Fibroblast of skin of abdomen (primary cell): Measurements from ENCODE around the gene SLC1A3. TPM values are rescaled to one million over a fixed set of nuclear protein-coding genes. Genes with fewer than 3 reads are reported as not detected.
"Not testable (repeated sequence)": the region's sequence is repeated elsewhere in the genome, so short reads cannot be mapped to it uniquely, and the experiment has no call there.

Experiments
- DNase-seq: peaks from one replicate; pipeline ENCODE4 v3.0.0-alpha.2; 2013
- polyA plus RNA-seq, 2 experiments: library from polyadenylated mRNA; unstranded; fragments of 120-200 nt; gene quantifications; one replicate each; pipeline ENCODE4 v1.2.1, GENCODE V29; 2013; ENCODE audit not compliant: insufficient read length in 2 of 2

Gene SLC1A3
- 27.8 TPM for polyA plus RNA-seq (2013, experiment 1 of 2; ENCODE audit: insufficient read length)
- 25.2 TPM for polyA plus RNA-seq (2013, experiment 2 of 2; ENCODE audit: insufficient read length)

DNA sequence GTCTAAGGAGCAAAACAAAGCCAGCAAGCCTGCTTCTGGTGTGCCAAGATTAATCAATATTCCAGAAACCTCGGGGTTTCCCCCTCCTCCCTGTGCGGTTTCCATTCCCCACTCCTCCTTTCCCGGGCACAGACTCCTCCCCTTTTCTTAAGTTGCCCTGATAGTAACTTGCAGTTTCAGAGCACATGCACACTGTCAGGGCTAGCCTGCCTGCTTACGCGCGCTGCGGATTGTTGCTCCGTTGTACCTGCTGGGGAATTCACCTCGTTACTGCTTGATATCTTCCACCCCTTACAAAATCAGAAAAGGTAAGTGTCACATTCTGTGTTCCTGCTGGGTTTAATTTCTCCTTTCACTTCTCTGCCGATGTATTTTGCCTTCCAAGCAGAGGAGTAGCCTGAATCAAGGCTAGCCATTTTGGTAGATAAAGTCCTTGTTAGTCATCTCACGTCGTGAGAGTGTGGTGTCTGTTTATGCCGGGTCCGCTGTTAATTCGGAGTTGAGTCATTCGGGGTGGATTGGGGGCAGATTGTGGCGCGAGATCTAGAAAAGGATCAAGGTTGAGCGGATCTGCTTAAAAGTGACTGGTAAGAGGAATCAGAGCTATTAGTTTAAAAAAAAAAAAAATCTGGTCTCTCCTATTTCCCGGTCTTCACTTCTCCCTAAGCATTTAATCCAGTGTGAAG, at the start of gene SLC1A3:
Gene SLC1A3, plus strand, starts transcription at position 179 of the 686 bp plus-strand sequence. CDS start 1,818 bp downstream, outside the sequence.
- DNase-seq: peak; percentile 81

DNA sequence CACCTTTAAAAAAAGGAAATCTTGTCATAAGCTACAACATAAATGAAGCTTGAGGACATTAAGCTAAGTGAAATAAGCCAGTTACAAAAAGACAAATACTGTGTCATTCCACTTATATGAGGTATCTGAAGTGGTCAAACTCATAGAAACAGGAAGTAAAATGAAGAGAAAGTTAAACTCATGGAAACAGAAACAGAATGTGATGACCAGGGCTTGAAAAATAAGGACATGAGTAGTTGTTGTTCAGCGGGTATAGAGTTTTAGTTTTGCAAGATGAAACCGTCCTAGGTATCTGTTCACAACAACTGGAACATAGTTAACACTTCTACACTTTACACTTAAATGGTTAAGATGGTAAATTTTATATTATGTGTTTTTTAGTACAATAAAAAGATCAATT, 47.8 kb upstream of the SLC1A3 start:
- DNase-seq: no peak

DNA sequence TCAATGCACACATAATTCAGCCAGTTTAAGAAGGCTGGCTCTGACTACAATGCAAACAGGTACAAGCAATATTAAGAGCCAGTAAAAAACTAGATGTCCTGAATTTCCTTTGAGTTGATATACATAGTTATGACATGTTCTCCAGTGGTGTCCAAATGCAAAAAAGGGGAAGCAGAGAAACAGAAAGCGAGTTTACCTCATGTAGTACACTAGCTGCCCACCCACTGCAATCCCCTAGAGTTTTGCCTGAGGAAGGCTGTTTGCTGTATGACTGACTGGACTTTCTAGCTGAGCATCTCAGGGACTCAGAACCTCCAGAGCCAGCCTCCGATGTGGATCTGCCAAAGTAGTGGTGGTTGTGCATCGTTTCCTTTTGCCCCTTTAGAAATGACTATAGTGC, 44.8 kb upstream of the SLC1A3 start:
- DNase-seq: no peak

DNA sequence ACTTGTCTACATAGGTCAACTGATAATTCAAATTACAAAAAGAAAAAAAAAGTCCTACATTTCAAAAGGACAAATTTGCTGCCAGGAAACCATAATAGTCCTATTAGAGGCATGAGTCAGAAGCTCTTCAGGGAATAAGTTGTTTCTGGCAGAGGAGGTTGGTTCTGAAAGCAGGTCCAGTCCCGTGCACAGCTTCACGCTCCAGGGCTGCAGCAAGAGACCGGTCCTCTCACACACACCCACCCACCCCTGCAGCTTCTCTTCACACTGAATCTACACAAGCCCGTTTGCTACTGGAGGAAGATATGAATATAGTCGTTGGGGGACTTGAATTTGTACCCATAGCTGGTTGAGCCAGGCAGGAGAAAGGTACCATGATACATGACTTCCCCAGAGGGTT, 36.9 kb upstream of the SLC1A3 start:
- DNase-seq: peak; percentile 45

DNA sequence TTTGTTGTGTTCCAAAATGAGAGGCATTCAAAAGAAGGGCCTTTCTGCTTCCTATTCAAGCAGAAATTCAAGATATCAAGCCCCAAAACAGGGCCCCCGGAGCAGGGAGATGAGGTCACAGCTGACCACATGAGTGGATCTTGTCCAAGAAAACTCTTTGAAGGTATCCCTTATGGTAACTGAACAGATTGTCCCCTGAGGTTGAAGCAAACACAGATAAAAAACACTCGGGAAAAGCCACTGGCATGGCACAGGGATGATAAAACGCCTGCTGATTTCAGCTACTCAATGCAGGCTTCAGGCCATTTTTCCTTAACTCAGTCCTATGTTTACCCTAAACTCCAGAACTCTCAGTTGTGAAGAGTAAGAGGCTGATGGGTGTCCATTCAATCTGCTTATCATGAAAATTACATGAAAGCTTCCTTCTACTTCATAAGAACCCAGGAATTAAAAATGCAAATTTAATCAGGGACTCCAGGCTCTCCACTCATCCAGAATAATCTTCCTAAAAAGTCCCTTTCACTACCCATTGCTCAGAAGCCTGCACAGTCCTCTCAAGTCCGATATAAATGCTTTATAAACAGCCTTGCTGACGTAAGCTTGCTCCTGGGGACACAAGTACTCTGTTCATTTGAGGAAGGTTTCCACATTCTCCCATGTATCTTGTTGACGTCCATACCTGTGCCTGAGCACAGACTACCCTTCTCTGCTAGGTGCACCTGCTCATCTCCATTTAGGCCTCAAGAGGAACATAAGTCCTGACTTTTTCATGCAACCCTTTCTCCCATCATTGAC, 35.9 kb upstream of the SLC1A3 start:
- peak; percentile 67 for DNase-seq

DNA sequence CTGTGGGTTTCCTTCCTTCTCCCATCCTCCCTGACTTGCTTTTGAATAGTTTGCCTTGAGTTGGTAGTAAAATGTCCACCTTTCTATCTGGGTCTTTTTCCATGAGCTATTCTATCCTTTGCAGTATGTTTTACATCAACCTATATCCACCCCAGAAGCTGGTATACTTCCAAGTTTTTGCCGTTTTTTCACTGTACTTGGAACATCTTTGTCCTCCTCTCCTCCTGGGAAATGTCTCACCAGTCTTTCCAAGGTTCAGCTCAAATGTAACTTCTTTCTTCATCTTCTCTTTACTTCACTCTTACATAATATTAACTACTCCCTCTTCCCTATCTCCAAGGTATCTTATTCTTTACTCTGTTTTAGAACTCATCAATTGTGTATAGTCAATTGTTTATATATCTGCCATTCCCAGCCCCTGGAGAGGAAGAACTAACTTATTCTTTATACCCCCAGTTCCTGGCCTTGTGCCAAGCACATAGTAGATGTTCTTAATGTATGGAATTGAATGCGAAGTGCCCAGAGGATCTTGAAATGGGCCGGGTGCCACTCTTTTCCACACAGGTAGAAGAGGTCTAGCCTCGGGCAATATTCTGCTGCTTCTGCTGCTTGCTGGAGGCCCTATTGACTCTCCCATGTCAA, 34.9 kb upstream of the SLC1A3 start:
- DNase-seq: no peak

DNA sequence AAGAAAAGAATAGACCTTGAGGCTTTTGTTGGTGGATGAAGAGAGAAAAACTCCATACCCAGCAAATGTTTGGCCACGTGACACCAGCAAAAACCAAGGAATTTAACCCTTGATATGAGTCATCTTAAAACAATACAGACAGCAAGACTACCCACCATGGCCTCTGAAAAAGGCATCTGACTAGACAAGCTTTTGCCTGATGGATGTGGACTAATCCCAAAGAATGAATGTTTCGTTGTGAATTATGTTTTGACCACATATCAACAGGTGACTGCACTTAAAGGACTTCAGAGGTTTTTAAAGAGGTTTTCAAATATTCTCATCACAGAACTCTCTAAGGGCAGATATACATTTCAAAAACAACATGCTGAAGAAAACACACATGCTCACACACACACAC, 33.0 kb upstream of the SLC1A3 start:
- DNase-seq: peak; percentile 94

DNA sequence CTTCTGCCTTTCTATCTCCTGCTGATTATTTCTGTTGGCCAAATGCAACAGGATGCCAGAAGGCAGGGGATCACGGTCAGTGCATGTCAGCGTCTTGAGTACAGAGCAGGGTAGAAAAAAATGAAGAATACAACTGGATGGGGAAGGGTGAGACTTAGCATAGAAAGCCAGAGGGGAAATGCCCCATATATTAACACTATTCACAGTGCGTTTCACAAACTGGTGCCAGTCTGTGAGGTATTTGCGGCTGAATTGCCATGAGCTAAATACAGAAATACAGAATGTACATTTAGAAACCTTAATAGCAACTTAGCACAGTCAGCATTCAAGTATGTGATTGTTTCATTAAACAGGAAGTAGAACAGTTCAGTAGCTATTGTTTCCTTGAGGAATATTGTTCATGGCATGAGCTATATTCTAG, 31.0 kb upstream of the SLC1A3 start:
- DNase-seq: peak; percentile 63

DNA sequence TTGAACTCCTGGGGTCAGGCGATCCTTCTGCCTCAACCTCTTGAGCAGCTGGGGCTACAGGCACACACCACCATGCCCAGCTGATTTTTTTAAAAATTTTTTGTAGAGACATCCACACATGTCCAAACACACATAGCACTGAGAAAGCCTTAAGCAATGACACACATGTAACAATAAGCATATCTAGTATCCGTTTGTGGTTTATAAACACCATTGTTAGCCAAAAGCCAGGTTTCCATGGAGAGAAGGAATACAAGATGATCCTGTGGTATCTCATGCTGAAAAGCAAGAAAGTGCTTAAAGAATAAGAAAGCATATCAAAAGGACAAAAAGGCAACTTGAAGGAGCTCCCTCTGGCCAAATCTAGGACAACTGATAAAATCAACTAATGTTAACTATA, 29.7 kb upstream of the SLC1A3 start:
- no peak for DNase-seq

DNA sequence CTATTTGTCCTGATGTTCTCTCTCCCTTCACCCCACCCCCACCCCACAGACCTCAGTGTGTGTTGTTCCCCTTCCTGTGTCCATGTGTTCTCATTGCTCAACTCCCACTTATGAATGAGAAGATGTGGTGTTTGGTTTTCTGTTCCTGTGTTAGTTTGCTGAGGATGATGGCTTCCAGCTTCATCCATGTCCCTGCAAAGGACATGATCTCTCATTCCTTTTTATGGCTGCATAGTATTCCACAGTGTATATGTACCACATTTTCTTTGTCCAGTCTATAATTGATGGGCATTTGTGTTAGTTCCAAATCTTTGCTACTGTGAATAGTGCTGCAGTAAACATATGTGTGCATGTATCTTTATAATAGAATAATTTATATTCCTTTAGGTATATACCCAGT, 26.5 kb upstream of the SLC1A3 start:
- DNase-seq: not testable (repeated sequence)

DNA sequence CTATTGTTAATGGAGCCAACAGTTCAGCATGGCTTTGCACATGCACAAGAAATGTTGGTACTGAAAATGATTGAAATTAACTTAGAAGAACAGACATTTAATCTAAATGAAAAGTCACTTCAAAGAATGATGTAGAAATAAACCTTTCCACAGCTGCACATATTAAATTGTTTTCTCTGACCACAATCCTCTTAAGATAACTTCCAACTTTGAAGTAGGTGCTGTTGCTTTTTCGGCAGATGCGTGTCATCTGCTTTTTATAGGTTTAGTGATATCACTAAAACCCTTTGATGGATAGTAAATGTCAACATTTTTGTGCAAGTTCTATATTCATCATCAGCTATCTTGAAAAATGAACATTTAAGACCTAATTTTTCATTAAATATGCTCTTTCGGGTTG, 25.3 kb upstream of the SLC1A3 start:
- no peak for DNase-seq

DNA sequence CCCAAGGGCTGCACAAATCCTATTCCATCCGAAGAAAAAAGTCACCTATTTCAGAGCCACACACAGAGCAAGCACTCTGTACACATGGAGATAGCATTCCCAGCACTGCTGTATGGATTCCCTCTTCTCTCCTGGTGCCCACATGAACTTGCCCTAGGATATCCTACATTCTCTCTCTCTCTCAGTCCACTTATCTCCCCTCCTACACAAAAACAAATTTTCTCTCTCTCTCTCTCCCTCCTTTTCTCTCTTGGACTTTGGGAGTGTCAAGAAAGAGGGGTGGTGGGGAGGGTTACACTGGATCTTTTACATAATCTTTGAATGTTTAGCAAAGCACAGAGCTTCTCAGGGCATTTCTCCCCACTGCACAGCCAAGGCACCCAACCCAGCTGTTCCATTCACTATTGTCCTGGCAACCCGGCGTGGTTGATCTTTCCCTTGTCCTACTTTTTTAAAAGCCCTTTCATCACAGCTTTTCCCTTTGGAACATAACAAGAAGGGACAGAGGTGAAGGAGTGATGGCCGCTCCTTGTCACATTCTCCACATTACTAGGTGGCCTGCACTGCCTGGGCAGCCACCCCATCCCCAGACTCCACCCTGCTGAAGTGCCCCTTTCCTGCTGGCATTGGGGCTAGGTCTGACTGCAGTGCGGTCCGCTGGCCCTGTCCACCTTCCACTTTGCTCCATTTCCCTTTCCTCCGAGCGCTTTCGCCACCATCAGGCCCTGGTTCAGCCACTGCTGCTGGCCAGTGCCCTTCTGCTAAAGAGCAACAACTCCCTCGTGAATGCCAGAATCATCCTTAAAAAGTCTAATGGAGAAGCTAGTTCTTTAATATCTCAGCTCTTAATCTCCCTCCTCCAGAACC, 22.2 kb upstream of the SLC1A3 start:
- no peak for DNase-seq

DNA sequence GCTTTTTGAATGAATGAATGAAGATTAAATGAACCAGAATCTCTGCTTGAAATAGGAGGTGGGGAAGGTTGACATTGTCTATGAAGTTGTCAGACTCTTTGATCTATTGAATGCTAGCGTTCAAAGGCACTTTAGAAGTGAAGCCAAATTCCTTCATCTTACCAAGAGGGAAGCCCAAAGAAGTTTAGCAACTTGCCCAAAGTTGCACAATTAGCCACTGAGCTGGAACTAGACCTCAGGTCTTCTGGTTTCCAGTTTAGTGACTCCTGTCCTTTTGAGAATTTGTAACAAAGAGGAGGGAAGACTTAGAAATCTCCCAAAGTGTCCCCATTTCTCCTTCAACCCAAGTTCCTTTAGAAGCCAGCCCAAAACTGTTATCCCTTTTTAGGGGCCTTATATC, 20.7 kb upstream of the SLC1A3 start:
- no peak for DNase-seq

DNA sequence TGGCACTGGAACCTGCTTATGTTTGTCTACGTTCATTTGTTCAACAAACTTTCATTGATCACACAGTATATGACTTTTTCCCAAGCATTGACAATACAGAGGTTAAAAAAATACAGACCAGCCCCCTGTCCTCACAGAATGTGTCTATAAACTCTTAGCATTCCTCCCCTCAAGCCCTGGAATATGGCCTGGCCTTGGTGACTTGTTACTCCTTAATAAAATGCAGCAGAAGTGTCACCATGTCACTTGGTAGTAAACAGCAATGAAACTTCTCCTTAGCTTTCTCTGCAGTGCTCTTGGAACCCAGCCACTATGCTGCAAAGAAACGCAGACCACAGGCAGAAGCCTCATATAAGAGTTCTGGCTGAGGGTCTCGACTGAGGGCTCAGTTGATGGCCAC, 19.1 kb upstream of the SLC1A3 start:
- DNase-seq: no peak

DNA sequence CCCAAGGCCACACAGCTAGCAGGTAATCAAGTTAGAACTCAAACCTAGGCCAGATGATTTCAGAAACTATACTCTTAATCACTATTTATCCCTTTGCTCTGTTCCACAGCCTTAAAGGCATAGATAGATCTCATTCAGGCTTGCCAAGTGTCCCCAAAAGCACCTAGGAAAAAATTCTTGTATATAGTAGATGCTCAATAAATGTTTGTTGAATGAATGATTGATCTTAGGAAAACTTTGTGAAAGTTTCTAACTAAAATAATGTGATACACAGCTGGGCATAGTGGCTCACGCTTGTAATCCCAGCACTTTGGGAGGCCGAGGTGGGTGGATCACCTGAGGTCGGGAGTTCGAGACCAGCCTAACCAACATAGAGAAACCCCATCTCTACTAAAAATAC, 16.7 kb upstream of the SLC1A3 start:
- not testable (repeated sequence) for DNase-seq

DNA sequence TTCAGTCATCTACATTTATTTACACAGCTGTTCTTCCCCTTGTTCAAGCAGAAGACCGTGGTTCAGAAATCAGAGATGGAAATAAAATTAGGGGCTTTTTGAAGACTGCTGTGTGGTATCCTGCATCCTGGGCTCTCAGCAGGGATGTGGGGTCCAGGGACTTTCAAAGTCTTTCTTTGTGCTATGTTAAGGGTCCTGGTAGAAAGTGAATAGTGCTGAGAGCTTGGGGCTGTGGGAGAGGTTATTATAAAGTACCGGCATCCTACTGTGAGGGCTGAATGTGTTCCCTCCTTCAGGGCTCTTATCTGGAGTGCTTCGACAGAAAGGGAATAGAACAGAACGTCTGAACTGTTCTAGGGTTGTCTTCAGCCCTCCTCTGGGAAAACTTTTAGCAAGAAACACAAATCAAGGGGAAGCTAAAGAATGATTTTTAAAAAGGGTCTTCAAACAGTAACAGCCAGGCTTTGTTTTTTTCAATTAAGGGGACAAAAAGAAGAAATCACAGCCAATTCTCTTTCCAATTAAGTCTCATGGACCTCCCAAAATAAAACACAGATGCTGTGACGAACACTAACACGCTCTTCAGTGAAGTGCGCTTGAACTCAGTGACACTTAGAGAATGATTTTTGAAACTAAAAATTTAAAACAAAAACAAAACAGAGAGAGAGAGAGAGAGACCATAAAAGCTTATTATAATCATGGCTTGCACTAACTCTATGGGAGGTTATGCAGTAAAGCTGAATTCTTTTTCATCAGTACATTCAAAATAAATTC, 15.7 kb upstream of the SLC1A3 start:
- DNase-seq: no peak

DNA sequence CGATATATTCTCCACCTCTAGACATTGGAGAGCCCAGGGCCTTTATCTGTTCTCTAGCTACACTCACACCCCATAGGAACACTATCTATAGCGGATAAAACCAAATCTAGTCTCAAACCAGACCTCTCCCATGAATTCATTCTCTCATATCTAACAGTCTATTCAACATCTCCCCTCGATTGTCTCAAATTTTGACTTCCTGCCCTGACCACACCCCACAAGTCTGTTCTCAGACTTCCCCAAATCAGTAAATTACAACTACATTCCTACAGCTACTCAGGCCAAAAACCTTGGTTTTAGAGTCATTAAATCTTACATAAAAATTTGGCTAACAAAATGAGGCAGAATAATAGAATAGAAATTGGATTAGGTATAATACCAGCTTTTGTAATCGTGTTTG, 12.5 kb upstream of the SLC1A3 start:
- DNase-seq: no peak

DNA sequence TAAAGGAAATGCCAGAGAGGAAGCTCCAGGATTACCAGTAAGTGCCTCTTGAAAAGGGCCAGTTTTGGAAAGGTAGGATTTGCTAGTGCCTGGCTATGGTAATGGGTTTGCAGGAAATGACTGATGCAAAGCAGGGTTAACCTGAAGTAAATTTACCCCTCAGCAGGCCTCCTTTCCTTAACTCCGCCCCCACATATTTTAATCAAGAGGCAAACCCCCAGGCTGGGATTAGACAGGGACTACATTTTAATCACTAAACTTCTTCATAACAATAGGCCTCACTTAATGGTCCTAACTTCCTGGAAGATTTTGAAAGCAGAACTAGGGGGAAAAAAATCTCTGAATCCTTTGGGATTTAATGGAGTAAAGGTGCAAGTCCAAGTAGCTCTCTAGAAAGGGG, 10.2 kb upstream of the SLC1A3 start:
- DNase-seq: no peak

DNA sequence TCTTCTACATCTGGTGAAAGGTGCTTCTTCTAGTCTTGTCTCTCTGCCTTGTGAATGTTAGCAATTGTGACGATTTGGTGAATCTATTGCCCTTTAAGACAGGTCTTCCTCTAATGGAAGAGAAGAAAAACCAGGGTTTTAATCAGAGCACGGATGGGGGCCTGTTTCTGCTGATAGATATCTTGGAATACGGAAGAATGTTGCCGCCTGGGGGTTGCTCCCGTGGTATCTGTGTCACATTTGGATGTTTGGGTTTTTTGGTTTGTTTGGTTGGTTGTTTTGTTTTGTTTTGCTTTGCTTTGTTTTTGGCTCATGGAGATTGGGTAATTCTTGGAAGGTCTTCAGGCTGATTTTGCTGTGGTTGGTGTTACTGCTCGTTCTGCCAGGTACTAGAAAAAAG, 9.7 kb upstream of the SLC1A3 start:
- no peak for DNase-seq

DNA sequence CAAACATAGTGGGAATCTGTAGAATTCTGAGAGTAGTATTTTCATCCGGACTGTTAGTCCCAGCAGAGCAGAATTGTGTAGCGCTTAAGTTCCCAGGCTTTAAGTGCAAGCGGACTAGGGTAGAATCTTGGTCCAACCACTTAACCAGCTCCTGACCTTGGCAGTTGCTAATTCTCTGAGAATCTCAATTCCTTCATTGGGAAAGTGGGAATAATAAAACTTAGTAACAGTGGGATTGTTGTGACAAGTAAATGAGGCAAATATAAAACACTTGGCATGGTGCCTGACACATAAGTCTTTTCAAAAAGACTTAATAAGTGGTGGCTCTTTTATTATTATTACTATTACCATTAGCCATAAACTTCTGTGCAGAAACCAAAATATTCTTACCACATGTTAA, 8.4 kb upstream of the SLC1A3 start:
- no peak for DNase-seq

DNA sequence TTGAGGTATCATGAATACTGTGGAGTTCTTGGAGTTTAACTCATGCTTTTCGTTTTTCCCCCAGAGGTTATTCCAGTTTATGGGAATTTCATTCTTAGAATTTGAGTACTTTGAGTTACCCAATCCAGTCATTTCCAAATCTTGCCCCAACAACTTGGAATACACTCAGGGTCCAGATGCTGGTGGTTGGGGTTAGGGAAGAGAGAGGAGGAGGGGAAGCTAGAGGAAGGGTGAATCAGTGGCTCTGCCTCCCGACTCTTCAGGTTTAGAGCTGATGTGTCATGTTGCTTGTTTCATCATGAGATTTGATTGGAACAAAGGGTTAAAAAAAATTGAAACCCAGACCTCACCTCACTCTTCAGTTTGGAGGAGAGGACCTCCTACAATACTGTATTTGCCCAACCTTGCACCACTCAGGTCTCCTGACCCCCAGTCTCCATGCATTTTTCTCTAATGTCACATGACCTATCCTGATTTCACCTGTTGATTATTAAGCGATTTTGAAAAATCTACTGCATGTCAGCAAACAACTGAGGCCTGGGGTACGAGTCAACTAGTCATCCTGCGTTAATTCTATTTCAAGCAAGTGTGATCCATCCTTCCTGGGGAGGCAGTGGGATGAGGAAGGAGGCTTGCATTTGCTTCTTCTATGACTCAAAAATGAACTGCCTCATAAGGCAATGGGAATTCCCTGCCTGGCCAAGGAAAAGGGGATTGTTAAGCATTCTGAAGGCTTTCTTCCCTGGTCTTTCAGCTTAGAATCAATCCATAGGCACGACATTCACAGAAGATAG, 6.2 kb upstream of the SLC1A3 start:
- peak; percentile 92 for DNase-seq
